GM20431 (cell line): ENCODE results near the gene TPRN.

Experiments used
- in situ Hi-C: fragments of 300-500 bp; cut with MseI, MboI; formaldehyde crosslinking; loops from one replicate; pipeline ENCODE4 v1.15.0; 2020; ENCODE audit warnings: low sequenced_read_pairs; ENCODE audit not compliant: unreplicated experiment

TPRN gene

DNA sequence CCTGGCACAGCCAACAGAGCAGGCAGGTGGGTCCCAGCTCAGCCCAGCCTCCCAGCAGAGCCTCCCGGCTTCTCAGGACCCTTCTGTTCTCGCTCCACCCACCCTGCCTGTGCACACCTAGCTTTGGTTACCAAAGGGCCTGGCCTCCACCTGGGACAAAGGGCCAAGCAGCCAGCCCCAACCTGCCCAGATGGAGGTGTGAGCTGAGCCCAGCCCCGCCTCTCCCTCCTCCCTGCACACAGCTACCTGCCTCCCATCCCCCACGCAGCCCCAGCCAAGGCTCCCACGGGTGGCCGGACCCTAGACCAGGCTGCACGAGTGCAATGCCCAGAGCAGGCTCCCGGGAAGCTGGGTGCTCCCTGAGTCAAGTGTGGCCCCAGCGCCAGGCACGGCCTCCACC lies 5.6 kb downstream of the TPRN start:
- in situ Hi-C loops, result no loop called here

DNA sequence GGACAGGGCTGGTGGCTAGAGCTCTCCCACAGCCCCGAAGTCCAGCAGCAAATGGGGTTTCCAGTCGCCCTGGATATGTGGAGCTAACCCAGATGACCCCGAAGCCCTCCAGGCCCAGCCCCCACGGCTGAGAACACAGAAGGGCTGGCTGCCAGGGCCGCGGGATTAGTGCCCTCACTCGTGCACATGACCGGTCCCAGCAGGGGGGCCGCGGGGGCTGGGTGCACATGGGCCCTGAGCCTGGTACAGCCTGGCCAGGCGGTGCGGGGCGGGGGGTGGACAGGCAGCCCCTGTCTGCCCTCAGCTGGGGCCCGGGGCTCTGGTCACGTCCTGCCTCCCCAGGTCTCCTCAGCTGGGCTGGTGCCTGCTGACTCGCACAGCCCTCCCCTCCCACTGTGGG lies 6.2 kb downstream of the TPRN start:
- in situ Hi-C loops, result no loop called here

DNA sequence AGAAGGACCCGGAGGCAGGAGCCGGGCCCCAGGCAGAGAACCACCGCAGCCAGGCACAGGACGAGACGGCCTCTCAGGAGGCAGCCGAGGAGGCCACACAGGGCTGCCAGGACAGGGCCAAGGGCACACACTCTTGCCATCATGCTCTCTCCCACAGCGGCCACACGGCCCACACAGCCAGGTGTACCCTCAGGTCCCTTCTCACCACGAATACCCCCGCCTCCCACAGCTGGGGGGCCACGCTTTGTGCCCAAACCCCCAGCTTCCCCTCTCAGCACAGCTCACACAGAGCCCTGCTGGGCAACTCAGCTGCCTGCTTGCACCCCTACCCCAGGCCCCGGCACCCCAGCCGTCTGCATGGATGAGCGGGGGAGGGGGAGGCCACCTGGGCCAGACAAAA lies 6.8 kb downstream of the TPRN start:
- in situ Hi-C loops, result no loop called here

DNA sequence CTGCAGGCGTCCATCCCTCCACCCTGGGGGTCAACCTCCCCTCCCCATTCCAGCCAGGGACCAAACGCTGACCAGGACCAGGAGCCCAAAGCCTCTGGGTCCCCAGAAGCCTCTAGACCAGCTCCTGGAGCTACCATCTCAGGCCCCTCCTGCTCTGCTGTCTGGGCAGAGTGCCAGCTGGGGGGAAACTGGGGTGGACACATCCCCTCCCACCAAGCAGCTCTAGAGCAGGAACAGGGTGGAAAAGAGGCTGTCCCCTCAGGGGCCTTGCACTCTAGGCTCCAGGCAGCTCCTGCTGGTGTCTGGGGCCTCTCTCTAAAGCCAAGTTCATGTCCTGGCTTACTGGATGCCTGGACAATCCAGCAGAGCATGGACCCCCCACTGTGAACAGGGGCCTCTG lies 7.7 kb downstream of the TPRN start:
- in situ Hi-C loops, result no loop called here

DNA sequence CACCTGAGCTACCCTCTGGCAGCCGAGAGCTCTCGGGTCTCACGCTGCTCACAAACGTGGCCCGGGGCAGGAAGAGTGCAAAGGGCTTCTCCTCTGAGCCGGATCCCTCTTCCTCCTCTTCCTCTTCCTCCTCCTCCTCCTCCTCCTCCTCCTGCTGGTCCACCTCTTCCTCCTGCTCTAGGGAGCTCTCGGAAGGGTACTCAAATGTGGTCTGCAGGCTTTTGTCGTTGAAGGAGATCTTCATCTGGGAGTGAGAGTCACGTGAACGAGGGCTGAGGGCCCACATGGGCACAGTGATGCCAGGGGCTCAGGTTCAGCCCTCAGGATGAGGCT lies 8.1 kb downstream of the TPRN start:
- in situ Hi-C loops, result no loop called here

DNA sequence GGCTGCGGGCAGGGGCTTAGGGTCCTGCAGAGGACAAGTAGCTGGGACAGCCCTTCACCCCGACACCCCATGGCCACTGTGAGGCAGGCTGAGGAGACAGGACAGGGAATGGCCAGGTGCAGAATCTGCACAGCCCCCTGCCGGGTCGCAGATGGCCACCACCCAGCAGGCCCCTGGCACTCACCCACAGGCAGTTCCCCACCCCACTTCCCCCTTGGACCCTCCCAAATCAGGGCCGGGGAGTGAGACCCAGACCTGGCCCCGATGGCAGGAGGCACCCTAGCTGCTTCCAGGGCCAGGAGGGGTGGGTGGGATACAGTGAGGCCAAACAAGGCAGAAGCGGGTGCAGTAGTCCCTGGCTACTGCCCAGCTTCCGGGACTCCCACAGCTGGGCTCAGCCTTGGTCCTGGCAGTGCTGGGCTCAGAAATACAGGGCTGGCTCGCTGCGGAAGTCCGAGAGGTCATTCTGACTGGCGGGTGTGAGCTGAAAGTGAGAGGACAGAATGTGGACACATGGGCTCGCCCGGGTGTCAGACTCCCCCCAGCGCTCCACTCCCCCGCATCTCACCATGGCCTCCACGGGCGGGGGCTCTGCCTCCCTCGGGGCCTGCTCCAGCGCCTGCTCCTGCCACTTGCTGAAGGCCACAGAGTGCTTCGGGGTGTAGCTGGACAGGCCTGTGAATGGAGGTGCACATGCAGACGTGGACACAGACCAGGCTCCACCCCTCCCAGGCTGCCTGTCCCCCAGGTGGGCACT lies 8.7 kb downstream of the TPRN start:
- in situ Hi-C loops, result no loop called here

DNA sequence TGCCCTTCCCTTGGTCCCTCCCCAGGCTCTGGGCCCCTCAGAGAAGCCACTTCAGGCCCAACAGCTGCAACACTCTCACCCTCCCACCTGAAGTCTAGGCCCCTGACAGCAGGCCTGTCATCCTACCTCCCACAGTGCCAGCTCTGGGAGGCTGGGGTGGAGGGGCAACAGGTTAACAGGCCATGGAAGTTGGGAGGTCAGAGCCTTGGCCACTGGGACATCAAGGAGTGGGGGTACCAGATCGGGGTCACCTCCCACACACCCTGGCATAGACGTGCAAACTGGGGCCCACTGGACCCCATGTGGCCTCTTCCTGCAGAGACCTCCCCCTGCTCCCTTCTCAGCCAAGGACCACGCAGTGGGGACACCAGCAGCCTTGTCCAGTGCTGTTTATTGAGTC lies 9.3 kb downstream of the TPRN start:
- in situ Hi-C loops, result no loop called here

DNA sequence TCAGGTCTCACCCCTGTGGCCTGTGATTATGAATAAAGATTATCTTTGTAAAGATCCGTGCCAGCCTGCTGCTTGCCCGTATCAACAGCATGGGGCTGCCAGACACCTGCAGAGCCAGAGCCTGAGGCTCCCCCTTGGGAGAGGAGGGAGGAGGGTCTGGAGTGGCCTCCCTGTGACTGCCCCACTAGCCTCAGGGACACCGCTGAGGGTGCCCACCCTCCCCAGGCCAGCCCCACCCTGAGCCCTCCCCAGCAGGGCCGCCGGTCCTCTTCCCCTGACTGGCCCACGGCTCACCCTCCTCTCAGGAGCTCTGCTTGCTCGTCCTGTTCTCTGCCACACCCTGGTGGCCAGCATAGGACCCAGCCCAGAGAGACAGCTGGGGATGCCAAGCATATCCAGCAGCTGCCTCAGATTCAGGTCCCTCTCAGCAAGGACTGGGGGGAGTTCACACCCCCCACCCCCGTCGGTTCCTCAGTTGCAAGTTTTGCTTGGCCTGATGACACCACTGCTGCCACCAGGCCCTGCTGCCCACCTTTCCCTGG lies 10.2 kb downstream of the TPRN start:
- in situ Hi-C loops, result no loop called here

DNA sequence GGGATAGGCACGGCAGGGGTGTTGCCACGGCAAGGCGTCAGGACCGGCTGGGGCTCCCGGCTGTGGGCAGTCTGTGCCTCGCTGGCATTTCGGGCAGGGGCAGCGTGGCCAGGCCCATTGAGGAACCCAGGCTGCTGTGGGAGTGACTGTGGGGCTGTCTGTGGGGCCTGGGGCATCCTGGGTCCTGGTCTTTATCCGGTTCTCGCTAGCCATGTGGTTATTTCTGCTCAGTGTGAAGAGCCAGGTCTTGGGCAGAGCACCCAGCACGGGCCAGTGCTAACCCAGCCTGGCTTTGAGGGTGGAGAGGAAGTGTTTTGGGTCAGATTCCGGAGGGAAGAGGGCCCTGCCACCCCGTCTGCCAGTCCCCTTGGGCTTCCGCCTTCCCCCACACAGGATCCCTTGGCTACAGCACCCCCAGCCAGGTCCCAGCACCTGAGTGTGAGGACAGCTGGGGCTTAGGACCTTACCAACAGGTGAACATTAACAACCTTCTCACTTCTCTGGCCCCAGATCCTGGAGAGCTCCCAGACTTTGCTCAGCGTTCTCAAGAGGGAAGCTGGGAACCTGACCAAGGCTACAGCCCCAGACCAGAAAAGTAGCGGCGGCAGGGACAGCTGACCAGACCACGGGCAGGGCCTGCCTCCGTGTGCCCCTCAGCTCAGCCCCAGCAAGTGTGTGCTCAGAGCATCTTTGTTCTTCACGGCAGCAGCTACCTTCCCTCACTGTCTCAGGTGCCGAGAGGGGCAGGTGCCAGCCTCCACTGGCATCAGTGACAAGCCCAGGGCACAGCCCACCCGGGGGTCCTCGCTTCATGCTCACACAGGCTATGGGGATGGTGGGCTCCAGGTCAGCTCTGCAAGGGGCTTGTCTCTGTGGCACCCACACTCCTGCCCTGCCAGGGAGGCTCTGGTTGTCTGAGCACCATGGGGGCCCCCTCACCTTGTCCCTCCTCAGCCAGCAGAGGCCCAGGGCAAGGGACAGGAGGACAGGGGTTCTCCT lies 10.9 kb downstream of the TPRN start:
- in situ Hi-C loops, result no loop called here

DNA sequence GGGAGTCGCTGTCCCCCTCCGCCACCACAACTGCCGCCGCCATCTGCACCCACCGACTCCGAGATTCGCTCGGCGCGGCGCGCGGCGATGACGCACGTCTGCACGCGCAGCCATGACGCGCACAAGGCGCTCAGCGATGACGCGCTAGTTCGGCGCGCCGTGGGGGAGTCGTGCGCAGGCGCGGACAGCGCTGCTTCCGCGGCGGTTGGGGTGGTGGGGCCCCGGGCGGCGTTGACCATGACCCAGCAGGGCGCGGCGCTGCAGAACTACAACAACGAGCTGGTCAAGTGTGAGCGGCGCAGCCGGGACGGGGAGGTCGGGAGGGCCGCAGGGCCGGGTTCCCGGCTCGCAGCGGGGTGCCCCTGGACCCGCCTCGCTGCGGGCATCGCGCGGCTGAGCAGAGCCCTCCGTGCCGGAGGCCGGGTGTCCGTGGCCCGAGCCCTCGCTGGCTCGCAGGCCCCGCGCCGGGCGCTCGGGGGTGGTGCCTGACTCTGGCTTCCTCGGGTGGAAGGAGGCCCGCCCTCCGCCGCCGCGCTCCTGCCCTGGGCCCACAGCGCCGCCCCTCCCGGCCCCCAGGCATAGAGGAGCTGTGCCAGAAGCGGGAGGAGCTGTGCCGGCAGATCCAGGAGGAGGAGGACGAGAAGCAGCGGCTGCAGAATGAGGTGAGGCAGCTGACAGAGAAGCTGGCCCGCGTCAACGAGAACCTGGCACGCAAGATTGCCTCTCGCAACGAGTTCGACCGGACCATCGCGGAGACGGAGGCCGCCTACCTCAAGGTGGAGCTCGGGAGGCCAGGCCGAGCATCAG lies 11.8 kb downstream of the TPRN start, which contains the start of the genes ANAPC2 and SSNA1:
Gene ANAPC2 (minus strand): TSS at position 71 of the 807 bp plus-strand sequence. CDS start 28 bp downstream, at position 43.
Gene SSNA1 (plus strand): TSS at position 187 of the 807 bp plus-strand sequence. CDS start 51 bp downstream, at position 238.
- in situ Hi-C loops, result no loop called here

DNA sequence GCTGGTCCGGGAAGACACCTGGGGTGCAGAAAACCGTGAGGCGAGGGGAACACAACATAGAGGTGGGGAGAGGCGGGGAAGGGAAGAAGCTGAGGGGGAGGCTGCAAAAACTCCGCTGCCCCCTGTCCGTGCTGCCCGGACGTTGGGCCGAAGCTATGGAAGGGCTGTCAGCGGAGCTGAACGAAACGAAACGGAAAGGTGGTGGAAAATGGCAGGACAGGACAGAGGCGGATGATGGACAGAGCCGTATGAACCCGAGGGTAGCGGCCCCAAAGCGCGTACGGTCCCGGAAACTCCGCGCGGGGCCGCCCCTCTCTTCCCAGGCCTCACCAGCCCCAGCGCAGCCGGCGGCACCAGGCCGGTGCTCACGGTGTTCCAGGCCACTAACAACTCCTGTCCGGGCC lies 12.5 kb downstream of the TPRN start:
- in situ Hi-C loops, result no loop called here

DNA sequence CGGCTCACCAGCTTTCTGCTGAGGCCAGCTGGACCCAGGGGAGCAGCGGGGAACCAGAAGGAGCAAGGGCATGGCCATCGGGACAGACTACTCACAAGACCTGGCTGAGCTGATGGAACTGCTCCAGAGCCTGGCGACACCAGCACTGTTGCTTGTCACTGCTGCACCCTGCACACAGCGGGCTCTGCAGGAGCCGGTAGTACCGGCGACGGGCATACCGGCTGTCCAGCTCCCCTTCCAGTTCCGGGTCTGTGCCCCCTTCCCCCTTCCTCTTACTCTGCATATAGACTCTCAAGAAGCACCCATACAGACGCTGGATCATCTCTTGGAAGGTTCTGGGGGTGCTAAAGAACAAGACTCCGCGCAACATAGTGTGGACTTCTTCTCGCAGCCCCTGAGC lies 13.2 kb downstream of the TPRN start:
- in situ Hi-C loops, result no loop called here

DNA sequence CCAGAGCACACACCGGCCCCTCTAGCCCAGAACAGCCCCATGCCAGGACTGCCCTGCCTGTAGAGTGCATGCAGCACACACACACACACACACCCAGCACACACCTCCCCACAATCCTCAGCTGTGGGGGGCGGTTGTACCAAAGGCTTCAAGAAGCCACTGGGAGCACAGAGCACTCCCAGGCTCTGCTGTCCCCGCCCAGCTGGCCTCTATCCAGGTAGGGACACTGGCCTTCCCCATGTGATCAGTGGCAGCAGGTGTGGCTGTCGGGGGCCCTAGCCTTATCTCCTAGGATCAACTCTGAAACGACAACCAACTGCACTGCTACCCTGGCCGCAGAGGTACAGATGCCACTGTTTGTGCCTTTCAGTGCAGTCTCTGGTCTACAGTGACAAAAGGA lies 14.2 kb downstream of the TPRN start:
- in situ Hi-C loops, result no loop called here

DNA sequence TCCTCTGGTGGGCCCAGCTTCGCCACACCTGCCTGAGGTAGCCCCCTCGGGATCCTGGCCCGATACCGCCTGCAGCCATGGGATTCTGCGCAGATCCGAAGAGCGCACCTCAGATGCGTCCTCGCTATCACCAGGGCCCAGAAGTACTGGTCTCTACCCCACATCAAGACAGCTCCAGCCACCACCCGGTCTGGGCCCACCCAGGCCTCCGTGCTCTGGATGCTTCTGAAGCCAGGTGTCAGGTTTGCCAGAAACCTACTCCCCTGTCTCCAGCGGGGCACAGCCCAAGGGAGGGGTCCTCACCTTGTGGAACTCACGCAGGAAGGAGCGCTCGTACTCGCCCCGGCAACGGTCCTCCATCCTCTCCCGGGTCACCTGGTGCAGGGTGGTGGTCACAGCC lies 14.6 kb downstream of the TPRN start:
- in situ Hi-C loops, result no loop called here

DNA sequence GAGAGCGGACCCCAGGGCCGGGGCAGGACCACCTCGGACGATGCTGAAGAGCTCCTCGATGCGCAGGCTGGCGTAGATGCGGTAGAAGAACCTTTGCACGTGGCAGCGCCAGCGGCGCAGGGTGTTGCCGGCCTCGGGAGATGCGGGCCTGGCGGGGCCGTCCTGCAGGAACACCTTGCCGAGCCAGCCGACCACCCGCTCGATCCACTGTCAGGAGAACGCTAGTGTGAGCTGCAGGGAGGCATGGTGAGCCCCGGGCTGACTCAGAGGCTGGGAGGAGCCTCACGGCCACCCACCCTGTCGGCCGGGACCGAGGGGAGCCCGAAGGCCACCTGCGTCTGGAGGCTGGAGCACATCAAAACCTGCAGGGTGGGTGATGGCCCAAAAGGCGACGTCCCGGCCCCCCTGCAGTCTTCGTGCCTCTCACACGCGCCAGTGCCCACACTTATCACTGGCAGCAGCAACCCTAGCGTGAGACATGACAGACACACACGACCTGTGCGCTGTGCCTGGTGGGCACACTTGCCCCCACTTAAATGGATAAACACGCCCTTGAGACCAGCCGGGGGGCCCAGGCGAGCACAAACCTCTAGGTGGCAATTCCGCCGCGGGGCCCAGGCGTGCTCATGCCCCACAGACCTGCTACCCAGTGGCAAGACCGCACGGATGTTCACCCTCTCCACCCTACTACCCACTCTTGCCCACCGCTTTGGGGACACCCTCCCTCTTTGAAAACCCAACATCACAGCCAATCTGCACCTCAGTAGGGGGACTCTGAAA lies 15.5 kb downstream of the TPRN start:
- in situ Hi-C loops, result no loop called here

DNA sequence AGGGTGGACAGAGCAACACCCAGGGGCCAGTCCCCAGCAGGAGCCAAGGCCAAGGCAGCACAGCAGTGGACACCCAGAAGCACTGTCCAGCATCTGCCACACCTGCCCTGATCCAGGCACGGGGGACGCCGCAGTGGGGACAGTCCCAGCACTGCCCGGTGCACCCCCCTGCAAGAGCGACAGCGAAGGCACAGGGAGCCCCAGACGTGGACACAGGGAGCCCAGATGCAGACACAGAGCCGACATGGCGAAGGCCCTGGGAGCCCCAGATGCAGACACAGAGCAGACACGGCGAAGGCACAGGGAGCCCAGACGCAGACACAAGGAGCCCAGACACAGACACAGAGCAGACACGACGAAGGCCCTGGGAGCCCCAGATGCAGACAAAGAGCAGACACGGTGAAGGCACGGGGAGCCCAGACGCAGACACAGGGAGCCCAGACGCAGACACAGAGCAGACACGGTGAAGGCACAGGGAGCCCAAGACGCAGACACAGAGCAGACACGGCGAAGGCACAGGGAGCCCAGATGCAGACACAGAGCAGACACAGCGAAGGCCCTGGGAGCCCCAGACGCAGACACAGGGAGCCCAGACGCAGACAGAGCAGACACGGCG lies 16.5 kb downstream of the TPRN start:
- in situ Hi-C loops, result no loop called here

DNA sequence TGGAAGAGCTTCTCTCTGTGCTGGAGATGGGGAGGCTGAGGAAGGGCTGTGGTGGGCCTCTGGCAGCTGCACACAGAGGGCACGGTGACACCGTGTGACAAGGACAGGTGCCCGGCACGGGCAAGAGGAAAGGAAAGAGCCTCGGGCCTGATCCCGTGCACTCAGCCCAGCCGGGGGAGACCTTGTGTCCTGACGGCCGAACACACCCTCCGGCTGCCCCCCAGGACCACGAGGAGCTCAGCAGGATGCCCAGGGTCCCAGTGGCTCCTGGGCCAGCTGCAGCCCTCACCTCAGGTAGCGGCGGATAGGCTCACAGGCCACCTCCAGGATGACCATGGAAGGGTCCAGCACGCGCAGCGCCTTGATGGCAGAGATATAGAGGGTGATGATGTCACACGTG lies 17.7 kb downstream of the TPRN start:
- in situ Hi-C loops, result no loop called here

DNA sequence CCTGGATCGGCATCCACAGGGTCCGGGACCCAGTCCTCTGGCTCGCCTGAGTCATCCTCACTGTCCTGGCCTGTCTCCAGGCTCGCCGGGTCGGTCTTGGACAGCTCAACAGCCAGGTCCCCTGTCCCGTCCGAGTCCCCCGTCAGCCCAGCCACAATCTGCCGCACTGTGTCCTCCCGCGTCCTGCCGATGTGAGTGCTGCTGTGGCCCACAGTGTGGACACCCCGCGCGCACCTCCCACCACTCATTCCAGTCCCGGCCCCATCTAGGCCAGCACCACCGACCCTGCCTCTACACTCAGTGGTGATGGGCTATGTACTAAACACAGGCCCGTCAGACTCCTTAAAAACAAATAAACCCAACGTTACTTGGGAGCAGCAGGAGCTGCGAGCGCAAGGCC lies 18.9 kb downstream of the TPRN start:
- in situ Hi-C loops, result no loop called here

DNA sequence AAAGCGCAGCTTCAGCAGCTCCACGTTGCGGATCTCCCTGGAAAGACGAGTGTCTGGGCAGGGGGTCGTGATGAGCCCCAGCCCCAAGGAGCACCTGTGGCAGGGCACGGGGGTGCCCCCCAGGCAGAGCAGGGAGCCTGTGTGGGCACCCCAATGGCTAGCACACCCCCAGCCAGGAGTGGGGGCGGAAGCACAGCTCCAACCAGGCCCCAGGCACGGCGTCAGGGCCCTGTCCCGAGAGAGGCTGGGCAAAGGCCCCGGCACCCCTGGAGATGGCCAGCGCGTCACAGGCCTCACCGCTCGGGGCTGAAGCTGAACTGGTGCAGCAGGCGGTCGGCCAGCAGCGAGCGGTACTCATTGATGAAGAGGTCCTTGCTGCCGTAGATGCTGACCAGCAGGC lies 20.1 kb downstream of the TPRN start:
- in situ Hi-C loops, result no loop called here
